DMS53 treated with DMSO at 0.1 percent for 48 hours (cell line): ENCODE results near the gene PDXK.

ENCODE experiments used
- DNase-seq: peaks from one replicate; lab custom pipeline; 2025; ENCODE audit not compliant: unreplicated experiment; lab: John Stamatoyannopoulos, UW

The PDXK gene

GRCh38 chr21:43801006-43801783 lies 82.3 kb downstream of the PDXK start:
- no peak for DNase-seq

- no peak for DNase-seq
Observed at GRCh38 chr21:43802713-43803313, 83.9 kb downstream of the PDXK start.

- DNase-seq: no peak
Observed at GRCh38 chr21:43803558-43804300, 84.8 kb downstream of the PDXK start.

GRCh38 chr21:43805275-43805800 lies 86.4 kb downstream of the PDXK start:
- DNase-seq: no peak

GRCh38 chr21:43806017-43806710 lies 87.2 kb downstream of the PDXK start:
- no peak for DNase-seq

- DNase-seq: no peak
Observed at GRCh38 chr21:43808367-43808766, 89.4 kb downstream of the PDXK start.

- no peak for DNase-seq
Observed at GRCh38 chr21:43808832-43809251, 89.9 kb downstream of the PDXK start.

- no peak for DNase-seq
Observed at GRCh38 chr21:43809346-43809799, 90.4 kb downstream of the PDXK start.

GRCh38 chr21:43809853-43810504 lies 91.0 kb downstream of the PDXK start:
- DNase-seq: no peak

GRCh38 chr21:43810505-43811261 lies 91.8 kb downstream of the PDXK start:
- DNase-seq: peak; percentile 69

- DNase-seq: no peak
Observed at GRCh38 chr21:43811262-43812105, 92.6 kb downstream of the PDXK start.
